Upper lobe of left lung (tissue), 4 donors: ENCODE data around the gene MOSPD2.

Source experiments
- POLR2A ChIP-seq, 4 donors: fragments of 450-650 bp; IDR thresholded peaks; one replicate each; pipeline ENCODE4 v1.5.1; 2016 to 2017; ENCODE audit warnings: antibody characterized with exemption in 4 of 4, mild to moderate bottlenecking in 2 of 4
- TF ChIP-seq, protein P1 (sequence below), 6 experiments: fragments of 450-650 bp in 4 of 6; fragments of 200-600 bp in 2 of 6; sonication (generic) in 2 of 6; IDR thresholded peaks; one replicate each; pipeline ENCODE4 v1.5.1; 2016 to 2019; ENCODE audit warnings: antibody characterized with exemption in 6 of 6

DNA sequence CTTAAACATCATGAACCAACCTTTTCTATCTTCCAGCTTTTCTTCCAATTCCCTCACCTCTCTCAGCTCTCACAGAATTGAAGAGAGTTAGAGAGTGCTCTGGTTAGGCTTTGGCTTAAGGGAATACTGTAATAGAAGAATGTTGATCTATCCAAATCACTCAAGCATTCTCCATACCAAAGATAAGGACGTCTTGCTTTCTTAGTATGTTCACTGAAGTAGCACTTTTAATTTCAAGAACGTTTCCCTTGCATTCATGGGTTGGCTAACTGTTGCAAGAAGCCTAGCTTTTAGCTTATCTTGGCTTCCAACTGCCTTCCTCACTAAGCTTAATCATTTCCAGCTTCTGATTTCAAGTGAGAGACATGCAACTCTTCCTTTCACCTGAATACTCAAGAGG, 43.6 kb upstream of the MOSPD2 start:
- TF ChIP-seq POLR2A (IDR thresholded peaks at IDR 0.05) = no peak
- TF ChIP-seq, protein P1, sequence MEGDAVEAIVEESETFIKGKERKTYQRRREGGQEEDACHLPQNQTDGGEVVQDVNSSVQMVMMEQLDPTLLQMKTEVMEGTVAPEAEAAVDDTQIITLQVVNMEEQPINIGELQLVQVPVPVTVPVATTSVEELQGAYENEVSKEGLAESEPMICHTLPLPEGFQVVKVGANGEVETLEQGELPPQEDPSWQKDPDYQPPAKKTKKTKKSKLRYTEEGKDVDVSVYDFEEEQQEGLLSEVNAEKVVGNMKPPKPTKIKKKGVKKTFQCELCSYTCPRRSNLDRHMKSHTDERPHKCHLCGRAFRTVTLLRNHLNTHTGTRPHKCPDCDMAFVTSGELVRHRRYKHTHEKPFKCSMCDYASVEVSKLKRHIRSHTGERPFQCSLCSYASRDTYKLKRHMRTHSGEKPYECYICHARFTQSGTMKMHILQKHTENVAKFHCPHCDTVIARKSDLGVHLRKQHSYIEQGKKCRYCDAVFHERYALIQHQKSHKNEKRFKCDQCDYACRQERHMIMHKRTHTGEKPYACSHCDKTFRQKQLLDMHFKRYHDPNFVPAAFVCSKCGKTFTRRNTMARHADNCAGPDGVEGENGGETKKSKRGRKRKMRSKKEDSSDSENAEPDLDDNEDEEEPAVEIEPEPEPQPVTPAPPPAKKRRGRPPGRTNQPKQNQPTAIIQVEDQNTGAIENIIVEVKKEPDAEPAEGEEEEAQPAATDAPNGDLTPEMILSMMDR (IDR thresholded peaks at IDR 0.05) = no peak
